Measurements from ENCODE around the gene PPFIBP2.

- no peak for TF ChIP-seq EP300 (IDR thresholded peaks at IDR 0.05)
- no peak for TF ChIP-seq CTCF (IDR thresholded peaks at IDR 0.05)
Observed at GRCh38 chr11:7677796-7678201, 164.0 kb downstream of the PPFIBP2 start.
